GM12878 (cell line): Measurements from ENCODE around the gene TMEM53. TPM values are rescaled to one million over a fixed set of nuclear protein-coding genes. Genes with fewer than 3 reads are reported as not detected.

Experiments used
- BACH1 ChIP-seq: fragments of 450-650 bp; IDR thresholded peaks from 2 replicates; pipeline ENCODE4 v1.6.1; 2017; ENCODE audit warnings: mild to moderate bottlenecking, borderline replicate concordance
- BHLHE40 ChIP-seq, 2 experiments: fragments of 450-650 bp in 1 of 2; IDR thresholded peaks; 2 replicates each; pipeline ENCODE4 v1.6.1; 2011 to 2017; ENCODE audit warnings: low read depth in 2 of 2, borderline replicate concordance in 1 of 2, improper control_type of control experiment in 1 of 2, low read length in 1 of 2, mild to moderate bottlenecking in 1 of 2
- CHD4 ChIP-seq: fragments of 200-600 bp; sonication (generic); IDR thresholded peaks from 2 replicates; pipeline ENCODE4 v1.6.1; 2016; ENCODE audit warnings: mild to moderate bottlenecking
- CREM ChIP-seq: IDR thresholded peaks from 2 replicates; pipeline ENCODE4 v1.6.1; 2014; ENCODE audit warnings: antibody characterized with exemption, low read depth
- CUX1 ChIP-seq: IDR thresholded peaks from 2 replicates; pipeline ENCODE4 v1.6.1; 2012; ENCODE audit warnings: improper control_type of control experiment, low read depth, low read length; ENCODE audit not compliant: insufficient replicate concordance
- EED ChIP-seq: sonication (generic); IDR thresholded peaks from 2 replicates; pipeline ENCODE4 v1.6.1; 2016; ENCODE audit warnings: antibody characterized with exemption, low read depth
- IRF3 ChIP-seq: fragments of 450-650 bp; IDR thresholded peaks from 2 replicates; pipeline ENCODE4 v1.6.1; 2014; ENCODE audit warnings: mild to moderate bottlenecking
- MAX ChIP-seq: IDR thresholded peaks from 2 replicates; pipeline ENCODE4 v1.6.1; 2012; ENCODE audit warnings: low read depth, low read length, improper control_type of control experiment
- NFYB ChIP-seq: IDR thresholded peaks from 2 replicates; pipeline ENCODE4 v1.6.1; 2011; ENCODE audit warnings: low read depth, mild to moderate bottlenecking, low read length, improper control_type of control experiment, moderate library complexity; ENCODE audit not compliant: insufficient read depth
- NR2F1 ChIP-seq: fragments of 450-650 bp; conservative IDR thresholded peaks from 2 replicates; pipeline ENCODE4 v1.6.1; 2017; ENCODE audit warnings: mild to moderate bottlenecking
- SP1 ChIP-seq: IDR thresholded peaks from one replicate; pipeline ENCODE4 v1.6.1; 2011; ENCODE audit warnings: low read depth, low read length
- TCF12 ChIP-seq: IDR thresholded peaks from 2 replicates; pipeline ENCODE4 v1.6.1; 2011; ENCODE audit warnings: low read depth, mild to moderate bottlenecking, low read length
- WRNIP1 ChIP-seq: IDR thresholded peaks from 2 replicates; pipeline ENCODE4 v1.6.1; 2011; ENCODE audit warnings: low read depth, low read length, improper control_type of control experiment, borderline replicate concordance
- ZBED1 ChIP-seq: IDR thresholded peaks from 2 replicates; pipeline ENCODE4 v1.6.1; 2016; ENCODE audit warnings: borderline replicate concordance
- polyA plus RNA-seq, 11 experiments: library from polyadenylated mRNA; depleted of rRNA in 4 of 11; unstranded in 6 of 11; stranded (reverse) in 5 of 11; fragments of >200 nt; fragmentation: Nextera tagmentation in 4 of 11; fragmentation: Illumina TruSeq in 1 of 11; extraction: Ambion mirVana in 4 of 11; extraction: Trizol in 1 of 11; gene quantifications; 1 replicate in 1 of 11; 2 replicates in 10 of 11; pipeline versions ENCODE4 v1.2.1 to v1.2.3, GENCODE V29; 2011 to 2016; ENCODE audit warnings: inconsistent platforms in 2 of 11, missing spikeins in 2 of 11, low read depth in 1 of 11
- total RNA-seq, 4 experiments: library from RNA; depleted of rRNA in 3 of 4; stranded (reverse); fragments of >200 nt in 3 of 4; fragmentation: Illumina TruSeq in 1 of 4; extraction: Trizol in 1 of 4; gene quantifications; 2 replicates each; pipeline versions ENCODE4 v1.2.1 to v1.2.3, GENCODE V29; 2013 to 2021
- TF ChIP-seq, protein P1 (sequence below): fragments of 450-650 bp; formaldehyde crosslinking; IDR thresholded peaks from 2 replicates; pipeline ENCODE4 v1.4.0; 2020; ENCODE audit warnings: mild to moderate bottlenecking, moderate library complexity

Gene TMEM53
- total and polyA plus RNA-seq, 10 of the 15 experiments (the other 5 are each of a cell fraction or from before 2014, with no cell fraction given): 3.1 to 23.9 (median 11.1) TPM

GRCh38 chr1:44676484-44677200, 2.4 kb upstream of the TMEM53 start (continued):
- TF ChIP-seq BHLHE40 (IDR thresholded peaks at IDR 0.05; ENCODE audit: borderline replicate concordance in 1 of 2, low read depth in 2 of 2, low read length in 1 of 2) (peak in 1 of 2 experiments; percentile 33; a peak in 1 of 4 replicates), CHD4 (no peak), CUX1 (no peak), WRNIP1 (no peak), CREM (0 out of 2 replicates have a peak, but pooled peaks have one; percentile 23), TCF12 (no peak), SP1 (no peak), ZBED1 (no peak), NFYB (no peak), EED (peak; percentile 85), MAX (no peak), NR2F1 (peak; percentile 96), IRF3 (no peak), BACH1 (no peak)
- TF ChIP-seq, protein P1, sequence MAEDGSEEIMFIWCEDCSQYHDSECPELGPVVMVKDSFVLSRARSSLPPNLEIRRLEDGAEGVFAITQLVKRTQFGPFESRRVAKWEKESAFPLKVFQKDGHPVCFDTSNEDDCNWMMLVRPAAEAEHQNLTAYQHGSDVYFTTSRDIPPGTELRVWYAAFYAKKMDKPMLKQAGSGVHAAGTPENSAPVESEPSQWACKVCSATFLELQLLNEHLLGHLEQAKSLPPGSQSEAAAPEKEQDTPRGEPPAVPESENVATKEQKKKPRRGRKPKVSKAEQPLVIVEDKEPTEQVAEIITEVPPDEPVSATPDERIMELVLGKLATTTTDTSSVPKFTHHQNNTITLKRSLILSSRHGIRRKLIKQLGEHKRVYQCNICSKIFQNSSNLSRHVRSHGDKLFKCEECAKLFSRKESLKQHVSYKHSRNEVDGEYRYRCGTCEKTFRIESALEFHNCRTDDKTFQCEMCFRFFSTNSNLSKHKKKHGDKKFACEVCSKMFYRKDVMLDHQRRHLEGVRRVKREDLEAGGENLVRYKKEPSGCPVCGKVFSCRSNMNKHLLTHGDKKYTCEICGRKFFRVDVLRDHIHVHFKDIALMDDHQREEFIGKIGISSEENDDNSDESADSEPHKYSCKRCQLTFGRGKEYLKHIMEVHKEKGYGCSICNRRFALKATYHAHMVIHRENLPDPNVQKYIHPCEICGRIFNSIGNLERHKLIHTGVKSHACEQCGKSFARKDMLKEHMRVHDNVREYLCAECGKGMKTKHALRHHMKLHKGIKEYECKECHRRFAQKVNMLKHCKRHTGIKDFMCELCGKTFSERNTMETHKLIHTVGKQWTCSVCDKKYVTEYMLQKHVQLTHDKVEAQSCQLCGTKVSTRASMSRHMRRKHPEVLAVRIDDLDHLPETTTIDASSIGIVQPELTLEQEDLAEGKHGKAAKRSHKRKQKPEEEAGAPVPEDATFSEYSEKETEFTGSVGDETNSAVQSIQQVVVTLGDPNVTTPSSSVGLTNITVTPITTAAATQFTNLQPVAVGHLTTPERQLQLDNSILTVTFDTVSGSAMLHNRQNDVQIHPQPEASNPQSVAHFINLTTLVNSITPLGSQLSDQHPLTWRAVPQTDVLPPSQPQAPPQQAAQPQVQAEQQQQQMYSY: no peak
